ENCODE measurements around the gene PCBP4. TPM values are rescaled to one million over a fixed set of nuclear protein-coding genes. Genes with fewer than 3 reads are reported as not detected.

The PCBP4 gene
- polyA plus RNA-seq, 1 donor (not counting 4 experiments of a cell fraction or from before 2014, with no cell fraction given) = 25.2 TPM

GRCh38 chr3:51968170-51968775 is 1.0 kb upstream of the PCBP4 start:
- DNase-seq (ENCODE audit: low read depth, low spot score) = no peak
- peak overlapping the region; percentile 45 to 77 (median 61) for H3K4me3 ChIP-seq (ENCODE audit: control insufficient read depth in 2 of 3, extremely low read depth in 1 of 3, insufficient read depth in 2 of 3, low read depth in 1 of 3, low read length in 3 of 3)
- no peaks in the 10 kb centered on the region for H3K27me3 ChIP-seq (ENCODE audit: control insufficient read depth, extremely low read depth, insufficient read depth, low read length)
- TF ChIP-seq, protein P1, sequence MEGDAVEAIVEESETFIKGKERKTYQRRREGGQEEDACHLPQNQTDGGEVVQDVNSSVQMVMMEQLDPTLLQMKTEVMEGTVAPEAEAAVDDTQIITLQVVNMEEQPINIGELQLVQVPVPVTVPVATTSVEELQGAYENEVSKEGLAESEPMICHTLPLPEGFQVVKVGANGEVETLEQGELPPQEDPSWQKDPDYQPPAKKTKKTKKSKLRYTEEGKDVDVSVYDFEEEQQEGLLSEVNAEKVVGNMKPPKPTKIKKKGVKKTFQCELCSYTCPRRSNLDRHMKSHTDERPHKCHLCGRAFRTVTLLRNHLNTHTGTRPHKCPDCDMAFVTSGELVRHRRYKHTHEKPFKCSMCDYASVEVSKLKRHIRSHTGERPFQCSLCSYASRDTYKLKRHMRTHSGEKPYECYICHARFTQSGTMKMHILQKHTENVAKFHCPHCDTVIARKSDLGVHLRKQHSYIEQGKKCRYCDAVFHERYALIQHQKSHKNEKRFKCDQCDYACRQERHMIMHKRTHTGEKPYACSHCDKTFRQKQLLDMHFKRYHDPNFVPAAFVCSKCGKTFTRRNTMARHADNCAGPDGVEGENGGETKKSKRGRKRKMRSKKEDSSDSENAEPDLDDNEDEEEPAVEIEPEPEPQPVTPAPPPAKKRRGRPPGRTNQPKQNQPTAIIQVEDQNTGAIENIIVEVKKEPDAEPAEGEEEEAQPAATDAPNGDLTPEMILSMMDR (optimal IDR thresholded peaks at IDR 0.05 in 1 of 3, IDR thresholded peaks at IDR 0.05 in 1 of 3, conservative IDR thresholded peaks at IDR 0.05 in 1 of 3; ENCODE audit: extremely low read depth in 1 of 3, insufficient read depth in 2 of 3, low read length in 3 of 3) = no peak
- no peak for TF ChIP-seq EZH2 (IDR thresholded peaks at IDR 0.05; ENCODE audit: low read length)
- peak overlapping the region; percentile 65 for H3K9ac ChIP-seq (ENCODE audit: control insufficient read depth, extremely low read depth, insufficient read depth, low read length)
- no peaks in the 10 kb centered on the region for H3K9me3 ChIP-seq (ENCODE audit: control insufficient read depth, low read depth, low read length)
- no peaks in the 10 kb centered on the region for H3K79me2 ChIP-seq (ENCODE audit: control insufficient read depth, insufficient read depth, low read length)
- H4K20me1 ChIP-seq (ENCODE audit: control insufficient read depth, extremely low read depth, insufficient read depth, low read length) = no peaks in the 10 kb centered on the region
- no peak overlapping the region for H3K27ac ChIP-seq (ENCODE audit: control insufficient read depth, insufficient read depth, low read length)
- dilution Hi-C loops (cut with MboI; ENCODE audit: extremely low pct_ligation_motif_present, low sequenced_read_pairs) = no loop called here
- no peak overlapping the region for H2AFZ ChIP-seq (ENCODE audit: control insufficient read depth, low read length)
- H3K4me1 ChIP-seq (ENCODE audit: control insufficient read depth, extremely low read depth, insufficient read depth, low read length) = peaks cover 18% of the 10 kb centered on the region
- peak overlapping the region; percentile 95 for H3K4me2 ChIP-seq (ENCODE audit: control insufficient read depth, extremely low read depth, insufficient read depth, low read depth, low read length)
- no peak for FAIRE-seq
- H3K9me1 ChIP-seq (ENCODE audit: control insufficient read depth, extremely low read depth, insufficient read depth, low read length) = no peaks in the 10 kb centered on the region
- H3K36me3 ChIP-seq (ENCODE audit: control insufficient read depth in 2 of 2, extremely low read depth in 1 of 2, insufficient read depth in 2 of 2, low read length in 2 of 2) = peaks cover 0 to 1% of the 10 kb centered on the region in 2 experiments

GRCh38 chr3:51966922-51967383 is 301 bp downstream of the PCBP4 start:
- Histone ChIP-seq H3K36me3 (ENCODE audit: control insufficient read depth in 2 of 2, extremely low read depth in 1 of 2, insufficient read depth in 2 of 2, low read length in 2 of 2) (peaks cover 0 to 1% of the 10 kb centered on the region in 2 experiments), H3K27ac (ENCODE audit: control insufficient read depth, insufficient read depth, low read length) (no peak overlapping the region), H3K9me1 (ENCODE audit: control insufficient read depth, extremely low read depth, insufficient read depth, low read length) (no peaks in the 10 kb centered on the region), H3K9ac (ENCODE audit: control insufficient read depth, extremely low read depth, insufficient read depth, low read length) (peak overlapping the region; percentile 65), H2AFZ (ENCODE audit: control insufficient read depth, low read length) (peak overlapping the region; percentile 62), H3K4me1 (ENCODE audit: control insufficient read depth, extremely low read depth, insufficient read depth, low read length) (peaks cover 18% of the 10 kb centered on the region), H3K4me2 (ENCODE audit: control insufficient read depth, extremely low read depth, insufficient read depth, low read depth, low read length) (peak overlapping the region; percentile 89), H3K79me2 (ENCODE audit: control insufficient read depth, insufficient read depth, low read length) (no peaks in the 10 kb centered on the region), H3K9me3 (ENCODE audit: control insufficient read depth, low read depth, low read length) (no peaks in the 10 kb centered on the region), H3K4me3 (ENCODE audit: control insufficient read depth in 2 of 3, extremely low read depth in 1 of 3, insufficient read depth in 2 of 3, low read depth in 1 of 3, low read length in 3 of 3) (peak overlapping the region; percentile 44 to 69 (median 67)), H4K20me1 (ENCODE audit: control insufficient read depth, extremely low read depth, insufficient read depth, low read length) (no peaks in the 10 kb centered on the region), H3K27me3 (ENCODE audit: control insufficient read depth, extremely low read depth, insufficient read depth, low read length) (no peaks in the 10 kb centered on the region)
- no peak for DNase-seq (ENCODE audit: low read depth, low spot score)
- no peak for FAIRE-seq
- TF ChIP-seq, protein P1 (optimal IDR thresholded peaks at IDR 0.05 in 1 of 3, IDR thresholded peaks at IDR 0.05 in 1 of 3, conservative IDR thresholded peaks at IDR 0.05 in 1 of 3; ENCODE audit: extremely low read depth in 1 of 3, insufficient read depth in 2 of 3, low read length in 3 of 3) = no peak
- no peak for TF ChIP-seq EZH2 (IDR thresholded peaks at IDR 0.05; ENCODE audit: low read length)
- dilution Hi-C loops (cut with MboI; ENCODE audit: extremely low pct_ligation_motif_present, low sequenced_read_pairs) = no loop called here

All from keratinocyte (primary cell).